ENCODE data around the gene N4BP2L1.

Gene N4BP2L1

GRCh38 chr13:32455594-32455903 is 27.6 kb upstream of the N4BP2L1 start:
- TF ChIP-seq POLR2AphosphoS5 (IDR thresholded peaks at IDR 0.05; ENCODE audit: low read depth, low read length) (no peak), TAF1 (IDR thresholded peaks at IDR 0.05; ENCODE audit: borderline replicate concordance, insufficient read depth, low read length) (no peak), FOXP2 (optimal IDR thresholded peaks at IDR 0.05; ENCODE audit: borderline replicate concordance, extremely low read depth, extremely low read length, insufficient read depth) (no peak), SIN3A (IDR thresholded peaks at IDR 0.05; ENCODE audit: borderline replicate concordance, insufficient read depth, low read length) (no peak), REST (IDR thresholded peaks at IDR 0.05; ENCODE audit: insufficient read depth in 1 of 2, low read depth in 2 of 2, low read length in 2 of 2) (no peak)

- TF ChIP-seq SIN3A (IDR thresholded peaks at IDR 0.05; ENCODE audit: borderline replicate concordance, insufficient read depth, low read length) (no peak), REST (IDR thresholded peaks at IDR 0.05; ENCODE audit: insufficient read depth in 1 of 2, low read depth in 2 of 2, low read length in 2 of 2) (no peak)
Observed at GRCh38 chr13:32454886-32455593, 27.1 kb upstream of the N4BP2L1 start.

- TF ChIP-seq FOXP2 (optimal IDR thresholded peaks at IDR 0.05; ENCODE audit: borderline replicate concordance, extremely low read depth, extremely low read length, insufficient read depth) (no peak), SIN3A (IDR thresholded peaks at IDR 0.05; ENCODE audit: borderline replicate concordance, insufficient read depth, low read length) (no peak), TAF1 (IDR thresholded peaks at IDR 0.05; ENCODE audit: borderline replicate concordance, insufficient read depth, low read length) (no peak), POLR2AphosphoS5 (IDR thresholded peaks at IDR 0.05; ENCODE audit: low read depth, low read length) (no peak), REST (IDR thresholded peaks at IDR 0.05; ENCODE audit: insufficient read depth in 1 of 2, low read depth in 2 of 2, low read length in 2 of 2) (no peak)
Observed at GRCh38 chr13:32453981-32454380, 26.1 kb upstream of the N4BP2L1 start.

GRCh38 chr13:32448972-32449371 is 21.0 kb upstream of the N4BP2L1 start:
- no peak for TF ChIP-seq REST (IDR thresholded peaks at IDR 0.05; ENCODE audit: insufficient read depth in 1 of 2, low read depth in 2 of 2, low read length in 2 of 2)
- no peak for TF ChIP-seq POLR2AphosphoS5 (IDR thresholded peaks at IDR 0.05; ENCODE audit: low read depth, low read length)
- no peak for TF ChIP-seq TAF1 (IDR thresholded peaks at IDR 0.05; ENCODE audit: borderline replicate concordance, insufficient read depth, low read length)
- no peak for TF ChIP-seq SIN3A (IDR thresholded peaks at IDR 0.05; ENCODE audit: borderline replicate concordance, insufficient read depth, low read length)
- no peak for TF ChIP-seq FOXP2 (optimal IDR thresholded peaks at IDR 0.05; ENCODE audit: borderline replicate concordance, extremely low read depth, extremely low read length, insufficient read depth)

All from PFSK-1 (cell line).